Endothelial cell of umbilical vein (primary cell): ENCODE data around the gene ATPAF1. TPM values are rescaled to one million over a fixed set of nuclear protein-coding genes. Genes with fewer than 3 reads are reported as not detected.

Experiments
- BruUV-seq: library from RNA; stranded (reverse); fragments of 400-500 nt; replicated peaks from 2 replicates; lab custom pipeline; 2021; lab: Mats Ljungman, UMichigan
- CTCF ChIA-PET: fragments of 300-600, 350-600 bp; sonication (Branson Sonifier 250); formaldehyde crosslinking; loops from one replicate; lab custom pipeline; 2021; ENCODE audit warnings: antibody characterized with exemption, inconsistent platforms; lab: Charles Lee
- POLR2A ChIA-PET: fragments of 300-600, 350-600 bp; sonication (Branson Sonifier 250); formaldehyde crosslinking; loops from one replicate; lab custom pipeline; 2021; ENCODE audit warnings: antibody characterized with exemption, inconsistent platforms; lab: Charles Lee
- DNase-seq: peaks from one replicate; pipeline ENCODE4 v3.0.0-alpha.2; 2011; ENCODE audit warnings: low read depth, low spot score
- FAIRE-seq: peaks from 2 replicates; lab custom pipeline; 2011; peaks lifted over from hg19 to GRCh38; lab: Jason Lieb, UNC
- H2AFZ ChIP-seq: 2 replicates; pipeline ENCODE4 v1.6.0; 2012; ENCODE audit warnings: low read depth, low read length, control low read depth, inconsistent platforms
- H3K27ac ChIP-seq: 2 replicates; pipeline ENCODE4 v1.5.1; 2011; ENCODE audit warnings: low read depth, mild to moderate bottlenecking, control low read depth, low read length, moderate library complexity; ENCODE audit not compliant: insufficient read depth
- H3K27me3 ChIP-seq, 2 experiments: 2 replicates each; pipeline versions ENCODE4 v1.6.0 to v1.6.1; 2011; ENCODE audit warnings: low read length in 2 of 2, mixed read lengths in 1 of 2; ENCODE audit not compliant: control insufficient read depth in 2 of 2, insufficient read depth in 2 of 2
- H3K36me3 ChIP-seq, 2 experiments: 2 replicates in 1 of 2; 3 replicates in 1 of 2; pipeline ENCODE4 v1.5.1; 2011; ENCODE audit warnings: low read length in 2 of 2, mild to moderate bottlenecking in 1 of 2, moderate library complexity in 1 of 2; ENCODE audit not compliant: control insufficient read depth in 2 of 2, insufficient read depth in 2 of 2; ENCODE audit errors: extremely low read depth in 1 of 2
- H3K4me1 ChIP-seq: 3 replicates; pipeline ENCODE4 v1.5.1; 2011; ENCODE audit warnings: mild to moderate bottlenecking, low read length; ENCODE audit not compliant: control insufficient read depth, insufficient read depth; ENCODE audit errors: extremely low read depth
- H3K4me2 ChIP-seq: 2 replicates; pipeline ENCODE4 v1.6.1; 2011; ENCODE audit warnings: low read length, control low read depth, mixed read lengths; ENCODE audit not compliant: insufficient read depth
- H3K4me3 ChIP-seq, 3 experiments: fragments of 200-600 bp in 1 of 3; sonication (generic), shearing (Covaris generic) in 1 of 3; replicated peaks in 1 of 3; 2 replicates each; pipeline ENCODE4 v1.5.1; 2011 to 2016; ENCODE audit warnings: control low read depth in 3 of 3, low read length in 3 of 3, mild to moderate bottlenecking in 2 of 3, inconsistent platforms in 1 of 3, low read depth in 1 of 3, moderate library complexity in 1 of 3; ENCODE audit not compliant: insufficient read depth in 1 of 3
- H3K79me2 ChIP-seq: 2 replicates; pipeline ENCODE4 v1.6.0; 2012; ENCODE audit warnings: low read length, inconsistent platforms; ENCODE audit not compliant: control insufficient read depth, insufficient read depth
- H3K9ac ChIP-seq: replicated peaks from 2 replicates; pipeline ENCODE3; 2011; ENCODE audit warnings: low read length, control low read depth; ENCODE audit not compliant: insufficient read depth; ENCODE audit errors: extremely low read depth
- H3K9me1 ChIP-seq: replicated peaks from 3 replicates; pipeline ENCODE4 v1.6.0; 2011; ENCODE audit warnings: mild to moderate bottlenecking, low read length; ENCODE audit not compliant: control insufficient read depth, insufficient read depth; ENCODE audit errors: extremely low read depth
- H3K9me3 ChIP-seq: replicated peaks from 2 replicates; pipeline ENCODE4 v1.5.1; 2012; ENCODE audit warnings: low read length, inconsistent platforms; ENCODE audit not compliant: control insufficient read depth, insufficient read depth
- H4K20me1 ChIP-seq: replicated peaks from 2 replicates; pipeline ENCODE3; 2011; ENCODE audit warnings: mild to moderate bottlenecking, low read length; ENCODE audit not compliant: control insufficient read depth, insufficient read depth; ENCODE audit errors: extremely low read depth
- EZH2 ChIP-seq: IDR thresholded peaks from 2 replicates; pipeline ENCODE4 v1.6.1; 2012; ENCODE audit warnings: borderline replicate concordance, low read depth, mild to moderate bottlenecking, moderate library complexity, low read length, inconsistent platforms; ENCODE audit not compliant: severe bottlenecking
- FOS ChIP-seq: IDR thresholded peaks from 2 replicates; pipeline ENCODE4 v1.6.1; 2011; ENCODE audit warnings: mild to moderate bottlenecking, low read length, moderate library complexity, borderline replicate concordance; ENCODE audit not compliant: insufficient read depth
- GATA2 ChIP-seq: IDR thresholded peaks from 2 replicates; pipeline ENCODE4 v1.7.0; 2011; ENCODE audit warnings: low read depth, mild to moderate bottlenecking, moderate library complexity, mixed read lengths, low read length; ENCODE audit not compliant: insufficient read length, insufficient read depth
- JUN ChIP-seq: IDR thresholded peaks from 2 replicates; pipeline ENCODE4 v1.6.1; 2011; ENCODE audit warnings: borderline replicate concordance, low read depth; ENCODE audit not compliant: insufficient read length, insufficient read depth
- MYC ChIP-seq: IDR thresholded peaks from one replicate; pipeline ENCODE4 v1.6.1; 2011; ENCODE audit warnings: mild to moderate bottlenecking, low read depth, low read length
- POLR2A ChIP-seq: IDR thresholded peaks from 2 replicates; pipeline ENCODE4 v1.6.1; 2012; ENCODE audit warnings: low read depth, mild to moderate bottlenecking, control low read depth, low read length
- POLR2AphosphoS5 ChIP-seq: IDR thresholded peaks from 2 replicates; pipeline ENCODE4 v1.6.1; 2012; ENCODE audit warnings: low read depth, mild to moderate bottlenecking, control low read depth, low read length, moderate library complexity; ENCODE audit not compliant: insufficient read depth
- dilution Hi-C: fragments of 300-500 bp; cut with MboI; formaldehyde crosslinking; loops from one replicate; pipeline ENCODE4 v1.15.0; 2019; ENCODE audit warnings: low sequenced_read_pairs; ENCODE audit not compliant: extremely low pct_ligation_motif_present
- intact Hi-C: fragments of 100-400 bp; cut with micrococcal nuclease; formaldehyde crosslinking; loops from one replicate; pipeline ENCODE4 v1.10.0; 2022
- polyA plus RNA-seq, 4 experiments: library from polyadenylated mRNA; depleted of rRNA in 3 of 4; stranded (reverse) in 3 of 4; unstranded in 1 of 4; fragments of >200 nt; gene quantifications; 2 replicates each; pipeline versions ENCODE4 v1.2.1 to v1.2.3, GENCODE V29; 2011 to 2012; ENCODE audit warnings: missing spikeins in 1 of 4
- total RNA-seq: library from RNA; stranded (reverse); gene quantifications from 2 replicates; pipeline ENCODE4 v1.2.3, GENCODE V29; 2021
- TF ChIP-seq, protein P1 (sequence below): IDR thresholded peaks from 2 replicates; pipeline ENCODE4 v1.6.1; 2011; ENCODE audit not compliant: insufficient read depth, insufficient read length
- TF ChIP-seq, protein P2 (sequence below), 2 donors: IDR thresholded peaks; 1 replicate in 1 of 2; 2 replicates in 1 of 2; pipeline ENCODE4 v1.5.1; 2011; ENCODE audit warnings: low read length in 2 of 2, mild to moderate bottlenecking in 2 of 2, moderate library complexity in 2 of 2, control low read depth in 1 of 2, inconsistent platforms in 1 of 2, low read depth in 1 of 2; ENCODE audit not compliant: insufficient read depth in 1 of 2; ENCODE audit errors: extremely low read depth in 1 of 2

Gene ATPAF1
- total and polyA plus RNA-seq, 2 donors (not counting 3 experiments of a cell fraction or from before 2014, with no cell fraction given): 28.3 to 29.6 TPM

DNA sequence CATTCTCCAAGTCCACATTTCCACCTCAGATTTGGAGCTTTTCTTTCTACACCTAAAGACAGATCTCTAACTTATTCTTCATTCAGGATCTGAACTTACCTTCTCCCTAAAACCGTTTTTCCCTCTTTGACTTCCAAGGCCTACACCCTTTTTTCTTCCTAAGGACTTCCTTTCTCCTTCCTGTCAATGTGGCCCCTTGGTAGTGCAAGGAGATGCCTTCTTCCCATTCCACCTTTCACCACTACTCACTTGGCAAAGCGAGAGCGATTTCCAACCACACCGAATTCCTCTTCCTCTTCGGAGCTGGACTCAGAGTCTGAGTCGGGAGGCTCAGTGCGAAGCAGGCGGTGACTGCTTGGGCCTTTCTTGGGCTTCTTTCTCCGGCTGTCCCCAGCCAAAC, 49.5 kb upstream of the ATPAF1 start:
- DNase-seq (no peak), FAIRE-seq (no peak)
- CTCF ChIA-PET: interaction anchor here (1.4 to 1.8 kb wide), 2 partner anchors 95 to 101 kb away, joined by 4 read pairs; partner anchors contain the start of gene MOB3C
- peaks cover 3 to 8% of the 10 kb centered on the region in 2 experiments for H3K36me3 ChIP-seq
- H3K4me2 ChIP-seq: peak overlapping the region; percentile 96
- dilution Hi-C loops: no loop called here
- H3K9me1 ChIP-seq: no peaks in the 10 kb centered on the region
- POLR2A ChIA-PET: interaction anchor here (0.6 kb wide), 1 partner anchor 19 kb away, joined by 3 read pairs; no protein-coding TSS in a partner anchor
- peak overlapping the region in 2 of 3 experiments; percentile 63 to 83 for H3K4me3 ChIP-seq
- H2AFZ ChIP-seq: no peak overlapping the region
- peaks cover 6% of the 10 kb centered on the region for H4K20me1 ChIP-seq
- H3K4me1 ChIP-seq: peaks cover 24% of the 10 kb centered on the region
- peaks cover 0 to 5% of the 10 kb centered on the region in 2 experiments for H3K27me3 ChIP-seq
- H3K9me3 ChIP-seq: no peaks in the 10 kb centered on the region
- H3K79me2 ChIP-seq: peaks cover 25% of the 10 kb centered on the region
- H3K9ac ChIP-seq: no peak overlapping the region
- no TSS peak for BruUV-seq
- TF ChIP-seq POLR2AphosphoS5 (no peak), EZH2 (no peak), GATA2 (no peak), JUN (no peak), FOS (no peak), MYC (no peak), POLR2A (no peak)
- TF ChIP-seq, protein P1, sequence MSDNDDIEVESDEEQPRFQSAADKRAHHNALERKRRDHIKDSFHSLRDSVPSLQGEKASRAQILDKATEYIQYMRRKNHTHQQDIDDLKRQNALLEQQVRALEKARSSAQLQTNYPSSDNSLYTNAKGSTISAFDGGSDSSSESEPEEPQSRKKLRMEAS: no peak
- TF ChIP-seq, protein P2, sequence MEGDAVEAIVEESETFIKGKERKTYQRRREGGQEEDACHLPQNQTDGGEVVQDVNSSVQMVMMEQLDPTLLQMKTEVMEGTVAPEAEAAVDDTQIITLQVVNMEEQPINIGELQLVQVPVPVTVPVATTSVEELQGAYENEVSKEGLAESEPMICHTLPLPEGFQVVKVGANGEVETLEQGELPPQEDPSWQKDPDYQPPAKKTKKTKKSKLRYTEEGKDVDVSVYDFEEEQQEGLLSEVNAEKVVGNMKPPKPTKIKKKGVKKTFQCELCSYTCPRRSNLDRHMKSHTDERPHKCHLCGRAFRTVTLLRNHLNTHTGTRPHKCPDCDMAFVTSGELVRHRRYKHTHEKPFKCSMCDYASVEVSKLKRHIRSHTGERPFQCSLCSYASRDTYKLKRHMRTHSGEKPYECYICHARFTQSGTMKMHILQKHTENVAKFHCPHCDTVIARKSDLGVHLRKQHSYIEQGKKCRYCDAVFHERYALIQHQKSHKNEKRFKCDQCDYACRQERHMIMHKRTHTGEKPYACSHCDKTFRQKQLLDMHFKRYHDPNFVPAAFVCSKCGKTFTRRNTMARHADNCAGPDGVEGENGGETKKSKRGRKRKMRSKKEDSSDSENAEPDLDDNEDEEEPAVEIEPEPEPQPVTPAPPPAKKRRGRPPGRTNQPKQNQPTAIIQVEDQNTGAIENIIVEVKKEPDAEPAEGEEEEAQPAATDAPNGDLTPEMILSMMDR (IDR thresholded peaks at IDR 0.05; ENCODE audit: extremely low read depth in 1 of 2, insufficient read depth in 1 of 2, low read depth in 1 of 2, low read length in 2 of 2): no peak
- no peak overlapping the region for H3K27ac ChIP-seq
- intact Hi-C loops: loop anchor here (2.0 to 10.0 kb wide), 2 partner anchors 31 to 617 kb away; partner anchors contain the start of gene CMPK1
